KOPT-K1 (cell line): ENCODE results near the gene PRR3.
"Not testable (repeated sequence)": the region's sequence is repeated elsewhere in the genome, so short reads cannot be mapped to it uniquely, and the experiment has no call there.

Source experiments
- H3K27ac ChIP-seq: fragments of 200-600 bp; sonication (generic); 2 replicates; pipeline ENCODE4 v1.5.1; 2016; ENCODE audit warnings: antibody characterized with exemption, mild to moderate bottlenecking, low read depth, low read length; ENCODE audit not compliant: poor library complexity, severe bottlenecking
- H3K36me3 ChIP-seq: fragments of 200-600 bp; sonication (generic); 2 replicates; pipeline ENCODE4 v1.5.1; 2017; ENCODE audit warnings: antibody characterized with exemption, mild to moderate bottlenecking, low read length, moderate library complexity; ENCODE audit not compliant: insufficient read depth
- H3K9me3 ChIP-seq: fragments of 200-600 bp; sonication (generic); 2 replicates; pipeline ENCODE4 v1.5.1; 2017; ENCODE audit warnings: antibody characterized with exemption, low read length, mild to moderate bottlenecking; ENCODE audit not compliant: insufficient read depth, poor library complexity, severe bottlenecking

PRR3 gene

DNA sequence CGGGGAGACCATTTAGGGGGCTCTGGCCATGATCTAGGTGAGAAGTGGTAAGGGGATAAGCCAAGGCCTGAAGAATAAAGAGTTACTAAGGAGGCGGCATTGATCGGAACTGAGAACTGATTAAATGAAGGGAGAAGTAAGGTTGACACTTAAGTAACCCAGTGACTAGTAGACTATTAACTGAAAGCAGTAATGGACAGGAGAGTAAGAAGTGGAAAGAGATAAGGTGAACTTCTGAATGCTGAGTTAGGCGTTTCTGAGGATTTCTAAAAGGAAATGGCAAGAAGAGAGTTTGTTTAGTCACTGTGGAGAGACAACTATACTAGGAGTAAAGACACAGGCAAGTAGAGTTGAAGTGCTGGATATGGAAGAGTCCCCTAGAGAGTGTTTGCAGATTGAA, 16.0 kb downstream of the PRR3 start:
- H3K27ac ChIP-seq, result peak overlapping the region; percentile 7
- peaks cover 56% of the 10 kb centered on the region for H3K36me3 ChIP-seq
- H3K9me3 ChIP-seq, result no peaks in the 10 kb centered on the region

- H3K36me3 ChIP-seq, result peaks cover 96% of the 10 kb centered on the region
- no peak overlapping the region for H3K27ac ChIP-seq
- H3K9me3 ChIP-seq, result no peaks in the 10 kb centered on the region
Observed at GRCh38 chr6:30578051-30578450, 21.0 kb downstream of the PRR3 start.

- Histone ChIP-seq H3K27ac (no peak overlapping the region), H3K9me3 (no peaks in the 10 kb centered on the region), H3K36me3 (peaks cover 99% of the 10 kb centered on the region)
Observed at GRCh38 chr6:30583921-30584320, 26.8 kb downstream of the PRR3 start.

- no peaks in the 10 kb centered on the region for H3K9me3 ChIP-seq
- no peak overlapping the region for H3K27ac ChIP-seq
- H3K36me3 ChIP-seq, result peaks cover 100% of the 10 kb centered on the region
Observed at GRCh38 chr6:30589754-30590358, 32.8 kb downstream of the PRR3 start.

- Histone ChIP-seq H3K9me3 (no peaks in the 10 kb centered on the region), H3K27ac (no peak overlapping the region), H3K36me3 (peaks cover 100% of the 10 kb centered on the region)
Observed at GRCh38 chr6:30590509-30590908, 33.4 kb downstream of the PRR3 start.

GRCh38 chr6:30591008-30591407, 33.9 kb downstream of the PRR3 start:
- Histone ChIP-seq H3K36me3 (peaks cover 99% of the 10 kb centered on the region), H3K9me3 (no peaks in the 10 kb centered on the region), H3K27ac (no peak overlapping the region)

DNA sequence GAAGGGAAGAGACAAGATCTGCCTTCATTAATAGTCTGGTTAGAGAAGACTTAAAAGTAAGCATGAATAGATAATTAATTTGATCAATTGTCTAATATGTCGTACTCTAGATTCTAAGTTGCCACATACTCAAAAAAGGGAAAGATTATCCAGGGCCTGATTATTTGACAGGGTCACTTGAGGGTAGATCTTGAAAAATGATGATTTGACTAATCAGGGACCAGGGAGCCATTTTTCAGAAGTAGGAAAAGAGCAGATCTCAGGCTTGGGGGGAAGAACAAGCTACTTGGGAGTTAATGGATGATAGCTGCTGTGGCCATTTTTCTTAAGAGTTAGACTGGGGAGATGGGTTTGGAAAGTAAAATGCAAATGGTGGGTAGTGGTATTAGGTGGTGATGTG, 35.2 kb downstream of the PRR3 start:
- Histone ChIP-seq H3K27ac (no peak overlapping the region), H3K9me3 (no peaks in the 10 kb centered on the region), H3K36me3 (peaks cover 92% of the 10 kb centered on the region)

- not testable (repeated sequence) for H3K9me3 ChIP-seq
- Histone ChIP-seq H3K36me3 (peaks cover 91% of the 10 kb centered on the region), H3K27ac (peak overlapping the region; percentile 94)
Observed at GRCh38 chr6:30597315-30598144, 40.4 kb downstream of the PRR3 start.

DNA sequence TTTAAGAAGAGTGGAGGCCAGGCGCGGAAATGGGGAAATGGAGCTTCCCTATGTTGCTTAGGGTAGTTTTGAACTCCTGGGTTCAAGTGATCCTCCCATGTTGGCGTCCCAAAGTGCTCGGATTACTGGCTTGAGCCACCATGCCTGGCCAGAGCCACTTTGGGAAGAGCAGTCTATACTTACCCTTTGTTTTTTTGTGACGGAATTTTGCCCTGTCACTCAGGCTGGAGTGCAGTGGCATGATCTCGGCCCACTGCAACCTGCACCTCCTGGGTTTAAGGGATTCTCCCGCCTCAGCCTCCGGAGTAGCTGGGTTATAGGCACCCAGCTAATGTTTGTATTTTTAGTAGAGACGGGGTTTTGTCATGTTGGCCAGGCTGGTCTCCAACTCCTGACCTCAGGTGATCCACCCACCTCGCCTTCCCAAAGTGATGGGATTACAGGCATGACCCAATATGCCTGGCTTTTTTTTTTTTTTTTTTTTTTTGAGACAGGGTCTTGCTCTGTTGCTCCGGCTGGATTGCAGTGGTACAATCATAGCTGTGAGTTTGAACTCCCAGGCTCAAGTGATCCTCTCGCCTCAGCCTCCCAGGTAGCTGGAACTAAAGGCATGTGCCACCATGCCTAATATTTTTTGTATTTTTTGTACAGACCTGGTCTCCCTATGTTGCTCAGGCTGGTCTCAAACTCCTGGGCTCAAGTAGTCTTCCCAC, 42.0 kb downstream of the PRR3 start:
- peak overlapping the region; percentile 94 for H3K27ac ChIP-seq

GRCh38 chr6:30599625-30600324, 42.7 kb downstream of the PRR3 start:
- peaks cover 91% of the 10 kb centered on the region for H3K36me3 ChIP-seq

More for the DNA sequence above, 42.0 kb downstream of the PRR3 start:
- H3K36me3 ChIP-seq, result peaks cover 91% of the 10 kb centered on the region
- no peaks in the 10 kb centered on the region for H3K9me3 ChIP-seq

DNA sequence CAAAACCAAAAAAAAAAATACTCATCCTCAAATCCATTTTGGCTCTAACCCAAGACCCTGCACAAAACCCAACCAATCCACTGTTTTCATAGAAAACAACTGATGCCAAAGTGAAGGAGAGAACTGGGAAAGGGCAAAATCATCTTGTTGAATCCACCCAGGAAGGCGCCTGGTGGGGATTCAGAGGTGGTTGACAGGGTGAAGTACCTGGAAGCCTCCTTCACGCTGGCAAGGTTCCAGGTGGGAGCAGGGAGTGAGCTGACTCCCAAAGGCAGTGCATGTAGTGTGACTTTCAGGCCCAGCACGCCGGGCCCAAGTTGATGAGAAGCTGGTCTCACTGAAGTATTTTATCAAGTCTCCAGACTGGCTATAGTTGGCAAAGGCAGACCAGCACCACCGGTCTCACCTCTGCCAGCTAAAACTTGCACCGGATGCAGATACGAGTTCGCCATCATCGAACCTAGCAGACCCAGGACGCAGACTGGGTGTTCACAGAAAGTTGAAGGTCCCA, 43.4 kb downstream of the PRR3 start:
- peak overlapping the region; percentile 94 for H3K27ac ChIP-seq
- H3K9me3 ChIP-seq, result no peaks in the 10 kb centered on the region
- H3K36me3 ChIP-seq, result peaks cover 91% of the 10 kb centered on the region

More at GRCh38 chr6:30599625-30600324, 42.7 kb downstream of the PRR3 start:
- H3K9me3 ChIP-seq, result no peaks in the 10 kb centered on the region
- H3K27ac ChIP-seq, result peak overlapping the region; percentile 94

DNA sequence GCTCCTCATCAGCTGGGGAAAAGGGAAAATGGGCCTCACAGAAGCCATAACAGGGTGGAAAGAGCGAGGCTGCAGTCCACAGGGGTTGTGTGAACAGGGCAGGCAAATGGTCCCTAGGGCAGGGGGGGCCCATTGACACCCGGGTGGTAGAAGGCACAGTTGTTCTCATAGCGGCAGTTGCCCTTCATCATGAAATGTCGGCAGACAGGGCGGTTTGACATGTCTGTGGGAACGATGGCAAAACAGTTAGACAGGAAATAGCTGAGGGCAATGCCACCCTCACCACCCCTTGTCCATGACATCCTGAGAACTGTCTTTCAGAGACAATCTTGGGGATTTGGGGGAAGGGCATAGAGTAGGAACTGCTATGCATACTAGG, 44.3 kb downstream of the PRR3 start:
- Histone ChIP-seq H3K36me3 (peaks cover 96% of the 10 kb centered on the region), H3K9me3 (no peaks in the 10 kb centered on the region), H3K27ac (peak overlapping the region; percentile 94)

DNA sequence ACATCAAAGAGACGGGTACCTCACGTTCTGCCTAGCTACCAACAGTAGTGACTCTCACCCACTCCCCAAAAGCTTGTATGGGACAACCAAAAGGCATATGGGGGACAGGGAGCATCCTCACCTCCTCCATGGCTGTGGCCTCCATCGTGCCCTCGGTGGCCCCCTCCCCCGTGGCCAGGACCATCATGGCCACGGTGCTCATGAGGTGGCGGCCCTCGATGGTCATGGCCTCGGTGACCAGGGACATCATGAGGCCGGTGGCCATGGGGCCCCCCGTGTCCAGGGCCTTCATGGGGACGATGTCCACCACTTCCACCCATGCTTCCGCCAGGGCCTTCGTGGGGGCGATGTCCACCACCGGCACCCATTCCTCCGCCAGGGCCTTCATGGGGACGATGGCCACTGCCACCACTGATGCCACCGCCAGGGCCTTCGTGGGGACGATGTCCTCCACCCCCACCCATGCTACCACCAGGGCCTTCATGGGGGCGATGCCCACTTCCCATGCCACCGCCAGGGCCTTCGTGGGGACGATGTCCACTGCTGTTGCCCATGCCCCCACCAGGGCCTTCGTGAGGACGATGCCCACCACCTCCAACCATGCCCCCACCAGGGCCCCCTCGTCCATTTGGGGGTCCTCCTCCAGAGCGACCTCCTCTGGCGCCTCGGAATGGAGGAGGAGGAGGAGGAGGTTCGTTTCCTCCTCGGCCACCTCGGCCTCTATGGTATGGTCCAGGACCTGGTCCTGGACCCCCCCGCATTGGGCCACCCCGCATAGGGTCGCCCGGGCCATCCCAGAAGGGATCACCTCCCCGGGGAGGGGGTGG, 44.9 kb downstream of the PRR3 start:
- no peaks in the 10 kb centered on the region for H3K9me3 ChIP-seq
- peaks cover 99% of the 10 kb centered on the region for H3K36me3 ChIP-seq
- H3K27ac ChIP-seq, result peak overlapping the region; percentile 94

DNA sequence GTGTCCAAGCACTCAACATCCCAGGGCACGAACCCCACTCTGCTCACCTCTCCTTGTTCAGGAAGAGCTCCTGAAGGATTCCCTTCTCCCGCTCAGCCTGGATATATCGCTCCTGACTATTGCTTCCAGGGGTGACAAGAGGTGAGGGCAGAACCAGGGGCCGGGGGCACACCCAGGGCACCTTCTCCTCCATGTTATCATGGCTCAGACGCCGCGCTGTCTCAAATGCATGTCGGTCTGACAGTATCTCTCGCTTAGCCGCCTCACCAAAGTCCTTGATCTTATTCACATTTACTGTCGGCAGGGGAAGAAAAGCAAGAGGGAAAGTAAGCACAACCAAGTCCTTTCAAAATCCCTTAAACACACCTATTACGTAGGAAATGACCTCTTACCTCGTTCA, 46.9 kb downstream of the PRR3 start:
- peaks cover 100% of the 10 kb centered on the region for H3K36me3 ChIP-seq
- no peaks in the 10 kb centered on the region for H3K9me3 ChIP-seq
- peak overlapping the region; percentile 94 for H3K27ac ChIP-seq
